Stimulated activated memory B cell treated with anti-CD40 and anti-IgM and Interleukin-4, amounts not matched to agents 10 μg/mL and 1 μg/mL and 100 μg/mL, for 72 hours (primary cell): ENCODE results near the gene TK2.

Experiments
- ATAC-seq: fragments of 150-1000 bp; cut with Tn5 transposase; 2 replicates; pipeline ENCODE4 v1.10.0; 2021
- H3K27ac Mint-ChIP-seq: one replicate; pipeline ENCODE4 v1.8.0; 2022; ENCODE audit warnings: mild to moderate bottlenecking, mixed read lengths
- H3K27me3 Mint-ChIP-seq: one replicate; pipeline ENCODE4 v1.8.0; 2022; ENCODE audit warnings: mixed read lengths
- H3K36me3 Mint-ChIP-seq: one replicate; pipeline ENCODE4 v1.8.0; 2022; ENCODE audit warnings: mixed read lengths
- H3K4me1 Mint-ChIP-seq: one replicate; pipeline ENCODE4 v1.8.0; 2022; ENCODE audit warnings: mixed read lengths
- H3K4me3 Mint-ChIP-seq: one replicate; pipeline ENCODE4 v1.8.0; 2022; ENCODE audit warnings: mild to moderate bottlenecking, moderate library complexity, mixed read lengths
- H3K9me3 Mint-ChIP-seq: one replicate; pipeline ENCODE4 v1.8.0; 2022; ENCODE audit warnings: mixed read lengths

TK2 gene

DNA sequence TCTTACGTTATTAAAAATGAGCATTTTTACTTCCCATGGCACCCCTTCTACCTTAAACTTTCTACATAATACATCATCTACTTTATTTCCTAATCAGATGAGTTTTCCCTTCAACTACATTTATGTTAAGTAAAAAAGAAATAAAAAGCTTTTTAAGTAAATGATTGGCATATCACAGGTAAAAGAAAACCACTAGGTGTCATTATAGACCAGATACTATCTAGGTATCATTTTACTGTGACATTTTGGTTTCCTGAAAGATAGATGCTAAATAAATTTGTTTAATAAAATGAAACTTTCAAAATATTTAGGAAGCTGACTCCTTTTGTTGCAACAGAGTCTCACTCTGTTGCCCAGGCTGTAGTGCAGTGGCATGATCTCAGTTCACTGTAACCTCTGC, 12.5 kb upstream of the TK2 start:
- H3K36me3 Mint-ChIP-seq = peaks cover 27% of the 10 kb centered on the region
- H3K4me3 Mint-ChIP-seq = no peak overlapping the region
- no peak for ATAC-seq

DNA sequence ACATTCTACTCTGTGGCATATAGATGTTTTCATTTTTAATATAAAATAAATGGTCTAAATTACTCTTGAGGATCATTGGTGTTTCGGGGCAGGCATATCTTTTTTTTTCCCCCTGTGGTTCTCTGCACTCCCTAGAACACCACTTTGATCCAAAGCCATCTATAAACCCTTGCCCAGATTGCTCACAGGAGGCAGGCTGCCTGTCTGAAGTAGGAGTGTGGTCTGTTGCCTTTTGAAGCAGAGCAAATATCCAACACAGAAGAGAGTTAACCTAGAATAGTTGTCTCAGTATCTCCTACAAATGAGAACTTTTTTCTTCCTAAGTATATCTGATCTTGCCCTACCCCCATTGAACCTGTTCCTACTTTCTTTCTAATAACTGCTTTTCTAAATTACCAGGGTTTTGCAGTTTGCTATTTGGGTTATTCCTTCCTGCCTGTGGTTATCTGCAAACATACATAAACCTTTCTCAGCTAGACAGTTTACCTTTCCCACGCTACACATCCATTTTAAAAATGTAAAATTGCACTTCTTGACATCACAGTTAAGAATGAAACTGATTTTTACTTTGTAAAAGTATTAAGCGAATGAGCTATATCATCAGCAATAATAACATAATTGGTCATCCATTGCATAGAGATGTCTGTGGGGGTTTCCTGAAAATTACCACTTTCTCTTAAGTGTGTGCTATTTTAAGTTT, 11.6 kb upstream of the TK2 start:
- Mint-ChIP-seq H3K27ac (no peak overlapping the region), H3K9me3 (no peaks in the 10 kb centered on the region), H3K4me3 (no peak overlapping the region), H3K4me1 (peaks cover 6% of the 10 kb centered on the region), H3K27me3 (no peaks in the 10 kb centered on the region), H3K36me3 (peaks cover 20% of the 10 kb centered on the region)
- ATAC-seq = no peak

More for the DNA sequence above, 12.5 kb upstream of the TK2 start:
- Mint-ChIP-seq H3K4me1 (peaks cover 6% of the 10 kb centered on the region), H3K27ac (no peak overlapping the region), H3K9me3 (no peaks in the 10 kb centered on the region), H3K27me3 (no peaks in the 10 kb centered on the region)

DNA sequence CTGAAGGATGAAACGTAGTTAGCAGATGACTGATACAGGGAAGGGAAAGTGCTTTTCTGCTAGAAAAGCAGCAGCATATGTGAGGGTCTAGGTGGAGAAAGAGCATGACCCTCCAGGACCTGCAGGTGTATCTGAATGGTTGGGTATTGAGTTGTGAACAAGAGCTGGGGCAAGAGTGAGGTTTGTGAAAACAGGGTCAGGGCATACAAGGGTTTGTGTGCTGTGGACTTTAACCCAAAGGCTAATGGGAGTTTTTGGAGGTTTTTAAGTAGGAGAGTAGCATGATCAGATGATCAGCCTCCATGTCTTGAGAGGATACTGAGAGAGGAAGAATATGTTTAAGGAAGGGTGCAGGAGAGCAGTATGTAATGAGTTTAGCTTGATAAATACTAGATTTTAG, 10.2 kb upstream of the TK2 start:
- no peaks in the 10 kb centered on the region for H3K27me3 Mint-ChIP-seq
- H3K4me1 Mint-ChIP-seq = peaks cover 19% of the 10 kb centered on the region
- no peak overlapping the region for H3K27ac Mint-ChIP-seq
- ATAC-seq = no peak
- no peak overlapping the region for H3K4me3 Mint-ChIP-seq
- H3K9me3 Mint-ChIP-seq = no peaks in the 10 kb centered on the region
- peaks cover 20% of the 10 kb centered on the region for H3K36me3 Mint-ChIP-seq

DNA sequence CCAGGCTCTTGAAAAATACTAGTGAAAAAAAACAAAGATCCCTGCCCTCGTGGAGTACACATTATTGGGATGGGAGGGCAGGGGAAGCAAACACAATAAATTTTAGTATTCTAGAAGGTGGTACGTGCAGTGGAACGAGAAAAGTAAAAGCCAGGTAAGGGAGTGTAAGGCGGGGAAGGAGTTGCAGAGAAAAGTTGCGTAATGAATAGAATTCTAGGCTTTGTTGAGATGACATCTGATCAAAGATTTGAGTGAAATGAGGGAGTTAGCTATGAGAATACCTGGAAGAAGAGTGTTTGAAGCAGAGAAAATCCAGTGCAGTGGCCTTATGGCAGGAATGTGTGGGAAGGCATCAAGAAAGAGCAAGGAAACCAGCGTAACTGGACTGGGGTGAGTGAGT, 4.6 kb upstream of the TK2 start:
- peaks cover 14% of the 10 kb centered on the region for H3K36me3 Mint-ChIP-seq
- H3K9me3 Mint-ChIP-seq = no peaks in the 10 kb centered on the region
- peaks cover 59% of the 10 kb centered on the region for H3K4me1 Mint-ChIP-seq
- ATAC-seq = no peak
- no peak overlapping the region for H3K27ac Mint-ChIP-seq
- H3K27me3 Mint-ChIP-seq = no peaks in the 10 kb centered on the region
- H3K4me3 Mint-ChIP-seq = no peak overlapping the region

DNA sequence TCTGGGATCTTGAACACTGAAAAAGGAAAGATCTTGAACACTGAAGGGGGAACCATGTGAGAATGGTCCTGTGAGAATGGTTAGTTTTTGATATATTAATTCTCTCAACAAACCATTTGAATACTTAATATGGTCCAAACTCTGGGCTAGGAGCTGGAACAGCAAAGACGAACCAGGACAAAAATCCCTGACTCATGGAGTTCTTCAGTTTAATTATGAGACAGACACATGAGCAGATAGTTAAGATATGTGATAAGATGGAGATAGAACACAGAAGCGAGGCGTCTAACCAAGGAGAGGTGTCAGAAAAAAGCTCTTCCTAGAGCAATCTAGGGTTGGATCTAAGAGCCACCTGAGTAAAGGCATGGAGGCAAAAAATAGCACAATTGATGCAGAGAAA, 4.1 kb upstream of the TK2 start:
- Mint-ChIP-seq H3K9me3 (no peaks in the 10 kb centered on the region), H3K27ac (no peak overlapping the region), H3K36me3 (peaks cover 14% of the 10 kb centered on the region), H3K27me3 (no peaks in the 10 kb centered on the region), H3K4me3 (no peak overlapping the region), H3K4me1 (peaks cover 63% of the 10 kb centered on the region)
- no peak for ATAC-seq

DNA sequence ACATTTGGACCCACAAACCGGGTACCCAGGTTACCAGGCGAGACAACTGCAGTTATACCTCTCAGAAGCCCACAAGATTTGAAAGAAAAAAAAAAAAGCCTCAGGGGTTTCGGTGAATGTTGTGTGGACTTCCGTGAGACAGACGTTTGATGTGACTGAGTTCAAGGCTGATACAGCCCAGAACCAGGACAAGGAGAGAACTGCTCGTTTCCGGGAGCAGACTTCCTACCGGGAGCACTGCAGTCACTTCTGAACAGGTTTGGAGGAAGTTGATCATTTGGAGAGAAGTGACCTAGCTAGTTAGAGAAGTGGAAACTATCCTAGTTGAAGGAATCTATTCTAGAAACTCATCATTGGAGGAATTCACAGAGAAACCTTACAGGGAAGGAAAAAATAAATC, 3.3 kb upstream of the TK2 start:
- Mint-ChIP-seq H3K4me3 (peak overlapping the region; percentile 87), H3K36me3 (peaks cover 14% of the 10 kb centered on the region), H3K27ac (peak overlapping the region; percentile 85), H3K9me3 (no peaks in the 10 kb centered on the region), H3K27me3 (no peaks in the 10 kb centered on the region), H3K4me1 (peaks cover 71% of the 10 kb centered on the region)
- ATAC-seq = no peak

DNA sequence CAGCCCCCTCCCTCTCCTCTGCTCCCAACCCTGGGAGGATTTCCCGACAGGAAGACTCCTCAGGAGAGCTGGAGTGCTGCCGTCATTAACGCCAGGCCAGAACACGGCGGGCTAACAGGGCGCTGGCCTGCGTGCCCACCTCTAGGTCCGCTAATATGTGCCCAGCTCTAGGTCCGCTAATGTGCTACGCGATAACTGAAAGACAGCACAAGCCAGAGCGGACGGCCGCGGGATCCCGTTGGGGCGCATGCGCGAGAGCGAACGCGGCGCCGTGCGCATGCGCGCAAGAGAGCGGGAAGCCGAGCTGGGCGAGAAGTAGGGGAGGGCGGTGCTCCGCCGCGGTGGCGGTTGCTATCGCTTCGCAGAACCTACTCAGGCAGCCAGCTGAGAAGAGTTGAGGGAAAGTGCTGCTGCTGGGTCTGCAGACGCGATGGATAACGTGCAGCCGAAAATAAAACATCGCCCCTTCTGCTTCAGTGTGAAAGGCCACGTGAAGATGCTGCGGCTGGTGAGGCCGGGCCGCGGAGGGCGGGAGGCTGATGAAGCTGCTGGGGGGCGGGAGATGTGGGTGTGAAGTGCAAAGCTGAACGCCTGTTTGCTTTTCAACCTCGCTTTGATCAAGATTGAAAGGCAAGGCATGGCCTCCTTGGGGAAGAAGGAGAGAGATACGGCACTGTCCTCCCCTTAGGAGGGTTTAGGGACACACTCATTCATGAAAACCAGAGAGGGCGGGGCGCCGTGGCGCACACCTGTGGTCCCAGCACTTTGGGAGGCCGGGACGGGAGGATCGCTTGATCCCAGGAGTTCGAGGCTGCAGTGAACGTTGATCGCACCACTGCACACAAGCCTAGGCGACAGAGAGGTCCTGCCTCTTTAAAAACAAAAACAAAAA, 2.6 kb upstream of the TK2 start, which contains the start of gene CKLF:
Gene CKLF, plus strand, starts transcription at position 291 of the 892 bp plus-strand sequence. Its CDS starts 140 bp downstream, at position 431.
- H3K9me3 Mint-ChIP-seq = no peaks in the 10 kb centered on the region
- H3K27me3 Mint-ChIP-seq = no peaks in the 10 kb centered on the region
- peak within 1 kb of the TSS; percentile 85 for H3K27ac Mint-ChIP-seq
- H3K4me3 Mint-ChIP-seq = peak within 1 kb of the TSS; percentile 87
- H3K4me1 Mint-ChIP-seq = peaks cover 78% of the 10 kb centered on the region
- H3K36me3 Mint-ChIP-seq = peaks cover 11% of the 10 kb centered on the region
- peak; percentile 91 for ATAC-seq

DNA sequence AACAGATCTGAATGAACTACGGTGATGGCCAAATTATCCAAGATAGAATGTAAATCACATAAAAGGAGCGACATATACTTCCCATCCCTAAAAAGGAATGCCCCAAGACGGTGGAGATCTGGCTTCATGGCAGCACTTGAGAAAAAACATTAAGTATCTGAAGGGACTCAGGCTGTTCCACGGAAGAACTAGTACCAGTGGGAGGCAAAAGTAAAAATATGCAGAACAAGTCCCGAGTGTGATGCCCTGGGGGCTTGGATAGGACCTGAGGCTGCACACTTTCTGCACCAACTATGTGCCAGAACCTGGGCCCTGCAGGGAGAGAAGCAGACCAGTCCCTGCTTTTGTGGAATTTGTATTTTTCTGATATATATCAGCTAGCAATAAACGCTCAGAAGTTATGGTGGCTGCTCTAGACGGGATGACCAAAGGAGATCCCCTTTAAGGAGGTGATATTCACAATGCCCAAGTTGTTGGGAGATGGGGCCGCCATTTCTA, 1.9 kb upstream of the TK2 start:
- Mint-ChIP-seq H3K4me1 (peaks cover 85% of the 10 kb centered on the region), H3K4me3 (peak overlapping the region; percentile 87)
- no peak for ATAC-seq

DNA sequence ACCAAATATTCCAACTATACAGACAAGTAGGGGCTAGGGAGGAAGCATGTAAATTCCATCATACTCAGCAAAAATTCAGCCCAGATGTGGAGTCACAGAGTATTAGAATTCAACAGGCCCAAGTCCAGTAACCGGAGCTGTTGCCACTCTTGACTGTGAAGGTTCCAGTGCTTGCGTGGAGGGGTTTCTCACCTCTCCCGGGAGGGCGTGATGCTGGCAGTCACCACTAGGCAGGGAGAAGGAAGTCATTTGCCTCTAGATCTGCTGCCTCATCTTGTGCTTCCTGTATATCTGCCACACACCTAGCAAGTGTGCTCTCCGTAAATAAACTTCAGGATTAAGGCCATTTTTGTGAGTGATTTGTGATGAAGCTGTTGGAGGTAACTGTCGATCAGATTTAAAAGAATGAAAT, 1.4 kb upstream of the TK2 start:
- Mint-ChIP-seq H3K4me3 (peak overlapping the region; percentile 87), H3K27me3 (no peaks in the 10 kb centered on the region), H3K9me3 (no peaks in the 10 kb centered on the region), H3K36me3 (peaks cover 8% of the 10 kb centered on the region), H3K4me1 (peaks cover 90% of the 10 kb centered on the region), H3K27ac (peak overlapping the region; percentile 85)
- no peak for ATAC-seq

More for the DNA sequence above, 1.9 kb upstream of the TK2 start:
- H3K9me3 Mint-ChIP-seq = no peaks in the 10 kb centered on the region
- H3K27me3 Mint-ChIP-seq = no peaks in the 10 kb centered on the region
- H3K27ac Mint-ChIP-seq = peak overlapping the region; percentile 85
- peaks cover 8% of the 10 kb centered on the region for H3K36me3 Mint-ChIP-seq

DNA sequence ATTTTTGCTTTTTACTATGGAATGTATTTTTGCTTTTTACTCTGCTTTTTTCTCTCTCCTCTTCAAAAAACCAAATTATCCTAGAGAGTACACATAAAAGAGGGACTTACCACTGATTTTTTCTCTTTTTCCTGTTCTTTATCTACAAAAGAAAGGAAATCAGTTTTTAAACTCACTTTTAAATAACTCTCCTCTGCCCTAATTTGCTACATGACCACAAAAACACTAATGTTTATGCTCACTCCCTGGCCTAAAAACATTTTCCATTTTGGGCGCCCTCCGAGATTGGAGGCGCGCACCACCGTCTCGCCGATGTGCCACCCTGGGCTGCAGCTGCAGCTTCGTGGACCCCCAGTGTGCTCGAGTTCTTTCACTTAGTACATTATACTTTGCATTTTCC, 1.1 kb downstream of the TK2 start:
- no peaks in the 10 kb centered on the region for H3K9me3 Mint-ChIP-seq
- peak overlapping the region; percentile 50 for H3K27ac Mint-ChIP-seq
- peaks cover 80% of the 10 kb centered on the region for H3K4me1 Mint-ChIP-seq
- H3K4me3 Mint-ChIP-seq = peak overlapping the region; percentile 69
- H3K27me3 Mint-ChIP-seq = no peaks in the 10 kb centered on the region
- no peaks in the 10 kb centered on the region for H3K36me3 Mint-ChIP-seq
- ATAC-seq = no peak

DNA sequence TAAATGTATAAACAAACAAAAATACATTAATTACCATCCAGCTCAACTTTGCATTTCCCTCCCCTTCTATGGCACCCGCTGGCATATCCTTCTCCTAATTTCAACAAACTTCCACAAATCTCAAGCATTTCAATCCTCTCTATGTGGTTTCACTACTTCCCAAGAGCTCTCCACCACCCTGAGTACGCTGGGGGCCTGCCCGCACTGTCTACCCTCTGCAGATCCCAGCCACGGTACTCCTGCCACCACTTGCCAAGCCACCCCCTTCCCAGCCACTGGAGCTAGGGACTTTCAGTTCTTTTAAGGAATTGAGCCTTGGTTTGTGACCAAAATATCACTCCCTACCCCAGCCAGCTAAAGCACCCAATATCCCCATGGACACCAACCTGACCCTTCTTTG, 1.9 kb downstream of the TK2 start:
- no peaks in the 10 kb centered on the region for H3K9me3 Mint-ChIP-seq
- no peaks in the 10 kb centered on the region for H3K27me3 Mint-ChIP-seq
- no peak for ATAC-seq
- H3K4me1 Mint-ChIP-seq = peaks cover 77% of the 10 kb centered on the region
- no peak overlapping the region for H3K4me3 Mint-ChIP-seq
- no peaks in the 10 kb centered on the region for H3K36me3 Mint-ChIP-seq
- peak overlapping the region; percentile 50 for H3K27ac Mint-ChIP-seq

DNA sequence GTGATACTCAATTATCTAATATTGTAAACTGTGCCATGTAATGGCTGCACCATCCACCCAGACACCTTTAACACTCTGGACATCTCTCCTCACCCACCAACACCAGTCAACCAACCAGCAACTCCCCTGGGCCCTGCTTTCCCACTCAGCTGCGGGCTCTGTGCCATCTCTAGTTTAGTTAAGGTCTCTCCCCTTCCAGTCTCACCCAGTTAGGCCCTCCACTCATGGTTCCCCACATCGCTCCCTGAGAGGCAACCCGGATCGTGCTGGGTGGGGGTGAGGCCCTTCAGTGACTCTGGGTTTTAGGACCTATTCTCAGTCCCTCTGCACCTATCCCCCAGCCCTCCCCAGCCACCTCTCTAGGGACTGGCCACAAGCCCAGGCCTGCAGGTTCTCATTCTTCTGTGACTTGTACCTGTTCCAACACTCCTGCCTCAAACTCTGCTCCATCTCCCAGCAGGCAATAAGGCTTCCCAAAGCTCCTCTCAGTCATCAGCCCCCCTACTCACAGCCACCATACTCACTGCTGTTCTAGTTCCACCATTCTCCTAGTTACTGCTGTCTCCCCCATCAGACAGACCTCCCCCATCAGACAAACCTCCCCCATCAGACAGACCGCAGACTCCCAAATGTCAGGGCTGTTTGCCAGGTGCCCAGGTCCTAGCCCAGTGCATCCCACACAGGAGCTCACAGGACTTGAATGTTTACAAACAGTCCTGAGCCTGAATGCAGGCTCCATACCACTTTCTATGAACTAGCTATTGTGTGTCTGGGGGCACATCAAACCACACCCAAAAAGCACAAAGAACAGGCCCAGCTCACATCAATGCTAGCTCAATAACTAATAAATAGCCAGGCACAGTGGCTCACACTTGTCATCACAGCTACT, 2.6 kb downstream of the TK2 start:
- no peak overlapping the region for H3K27ac Mint-ChIP-seq
- H3K36me3 Mint-ChIP-seq = no peaks in the 10 kb centered on the region
- no peak overlapping the region for H3K4me3 Mint-ChIP-seq
- no peaks in the 10 kb centered on the region for H3K27me3 Mint-ChIP-seq
- no peak for ATAC-seq
- H3K9me3 Mint-ChIP-seq = no peaks in the 10 kb centered on the region
- H3K4me1 Mint-ChIP-seq = peaks cover 69% of the 10 kb centered on the region

DNA sequence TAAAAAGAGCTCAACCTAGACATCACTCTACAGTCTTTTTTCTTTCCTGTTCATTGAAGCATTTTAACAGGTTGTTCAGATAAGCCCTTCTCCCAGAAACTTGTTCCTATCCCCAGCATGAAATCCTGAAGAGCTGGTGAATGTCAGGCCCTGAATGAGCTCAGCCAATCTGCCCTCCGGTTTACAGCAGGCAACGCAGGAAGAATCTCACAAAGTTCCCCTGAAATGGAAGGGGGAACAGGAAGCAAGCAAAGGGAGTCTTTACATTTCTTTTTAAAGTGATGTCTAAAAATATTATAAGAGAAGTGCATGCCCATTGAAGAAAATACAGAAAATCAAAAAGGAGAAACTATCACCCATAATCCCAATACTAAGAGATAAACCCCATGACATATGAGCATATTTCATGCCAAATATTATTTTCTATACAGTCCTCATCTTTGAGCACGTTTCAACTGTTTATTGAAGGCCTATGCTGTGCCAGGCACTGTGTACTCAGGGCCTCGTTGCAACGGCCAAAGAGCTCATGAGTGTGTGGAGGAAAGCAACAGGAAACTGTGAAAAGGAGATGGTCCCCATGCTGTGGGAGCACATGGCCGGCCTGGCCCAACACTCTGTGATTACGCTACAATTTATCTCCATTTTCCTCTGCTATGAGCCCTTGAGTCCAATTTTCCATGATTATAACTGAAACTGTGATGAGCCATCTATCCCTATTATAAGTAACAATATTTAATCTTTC, 5.7 kb downstream of the TK2 start:
- peaks cover 64% of the 10 kb centered on the region for H3K4me1 Mint-ChIP-seq
- H3K27me3 Mint-ChIP-seq = no peaks in the 10 kb centered on the region
- no peaks in the 10 kb centered on the region for H3K36me3 Mint-ChIP-seq
- no peaks in the 10 kb centered on the region for H3K9me3 Mint-ChIP-seq
- no peak overlapping the region for H3K4me3 Mint-ChIP-seq
- no peak for ATAC-seq
- H3K27ac Mint-ChIP-seq = no peak overlapping the region

DNA sequence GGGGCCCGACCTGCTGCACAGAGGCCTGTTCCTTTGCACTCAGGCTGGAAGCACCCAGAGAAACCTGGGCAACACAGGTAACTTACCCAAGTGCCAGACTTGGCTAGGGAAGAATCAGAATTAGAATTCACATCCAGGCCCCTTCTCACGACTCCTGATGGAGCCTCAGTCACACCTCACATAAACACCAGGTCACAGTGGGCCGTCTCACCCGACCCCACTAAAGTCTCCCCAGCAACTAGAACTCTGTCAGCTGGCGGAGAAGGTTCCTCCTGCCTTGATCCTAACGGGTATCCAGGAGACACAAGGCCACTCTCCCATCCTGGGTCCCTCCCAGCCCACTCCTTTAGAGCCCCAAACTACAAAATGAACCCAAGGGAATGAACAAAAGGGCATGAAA, 6.4 kb downstream of the TK2 start:
- no peaks in the 10 kb centered on the region for H3K9me3 Mint-ChIP-seq
- no peaks in the 10 kb centered on the region for H3K36me3 Mint-ChIP-seq
- no peak overlapping the region for H3K27ac Mint-ChIP-seq
- peaks cover 63% of the 10 kb centered on the region for H3K4me1 Mint-ChIP-seq
- no peak overlapping the region for H3K4me3 Mint-ChIP-seq
- no peaks in the 10 kb centered on the region for H3K27me3 Mint-ChIP-seq
- ATAC-seq = no peak
